ENCODE measurements around the gene STAT6. TPM values are rescaled to one million over a fixed set of nuclear protein-coding genes. Genes with fewer than 3 reads are reported as not detected.

Gene STAT6
- total RNA-seq, 6 experiments from 2014 or later = 83.7 to 102 (median 93.5) TPM

DNA sequence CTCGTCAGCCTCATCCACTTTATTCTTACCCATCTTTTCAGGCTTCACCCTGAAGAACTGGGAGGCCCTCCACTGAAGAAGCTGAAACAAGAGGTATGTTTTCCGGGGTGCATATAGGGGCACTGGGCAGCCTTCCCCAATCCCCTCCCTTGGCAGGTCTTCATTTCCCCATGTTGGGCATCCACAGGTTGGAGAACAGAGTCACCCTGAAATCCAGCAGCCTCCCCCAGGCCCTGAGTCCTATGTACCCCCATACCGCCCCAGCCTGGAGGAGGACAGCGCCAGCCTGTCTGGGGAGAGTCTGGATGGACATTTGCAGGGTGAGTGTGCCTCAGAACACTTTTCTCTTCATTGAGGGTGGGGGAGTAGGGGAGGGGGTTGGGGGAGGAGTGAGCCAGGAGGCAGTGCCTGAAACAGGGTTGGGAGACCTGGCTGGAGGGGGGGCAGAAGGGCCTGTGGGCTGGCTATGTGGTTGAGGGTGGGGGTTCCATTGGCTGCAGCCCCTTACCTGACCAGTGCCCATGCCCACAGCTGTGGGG is 18.2 kb downstream of the STAT6 start:
- Mint-ChIP-seq H3K4me3 (peak overlapping the region; percentile 96), H3K4me1 (ENCODE audit: low read depth) (peaks cover 76% of the 10 kb centered on the region), H3K27ac (peak overlapping the region; percentile 92), H3K9me3 (no peaks in the 10 kb centered on the region), H3K27me3 (ENCODE audit: insufficient read depth) (peaks cover 25% of the 10 kb centered on the region), H3K36me3 (ENCODE audit: low read depth) (peaks cover 39% of the 10 kb centered on the region)
- DNase-seq = no peak
- TF ChIP-seq, protein P1, sequence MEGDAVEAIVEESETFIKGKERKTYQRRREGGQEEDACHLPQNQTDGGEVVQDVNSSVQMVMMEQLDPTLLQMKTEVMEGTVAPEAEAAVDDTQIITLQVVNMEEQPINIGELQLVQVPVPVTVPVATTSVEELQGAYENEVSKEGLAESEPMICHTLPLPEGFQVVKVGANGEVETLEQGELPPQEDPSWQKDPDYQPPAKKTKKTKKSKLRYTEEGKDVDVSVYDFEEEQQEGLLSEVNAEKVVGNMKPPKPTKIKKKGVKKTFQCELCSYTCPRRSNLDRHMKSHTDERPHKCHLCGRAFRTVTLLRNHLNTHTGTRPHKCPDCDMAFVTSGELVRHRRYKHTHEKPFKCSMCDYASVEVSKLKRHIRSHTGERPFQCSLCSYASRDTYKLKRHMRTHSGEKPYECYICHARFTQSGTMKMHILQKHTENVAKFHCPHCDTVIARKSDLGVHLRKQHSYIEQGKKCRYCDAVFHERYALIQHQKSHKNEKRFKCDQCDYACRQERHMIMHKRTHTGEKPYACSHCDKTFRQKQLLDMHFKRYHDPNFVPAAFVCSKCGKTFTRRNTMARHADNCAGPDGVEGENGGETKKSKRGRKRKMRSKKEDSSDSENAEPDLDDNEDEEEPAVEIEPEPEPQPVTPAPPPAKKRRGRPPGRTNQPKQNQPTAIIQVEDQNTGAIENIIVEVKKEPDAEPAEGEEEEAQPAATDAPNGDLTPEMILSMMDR (IDR thresholded peaks at IDR 0.05) = no peak

GRCh38 chr12:57092529-57092862 is 18.7 kb downstream of the STAT6 start:
- H3K4me1 Mint-ChIP-seq (ENCODE audit: low read depth) = peaks cover 77% of the 10 kb centered on the region

GRCh38 chr12:57091638-57092528 is 19.3 kb downstream of the STAT6 start:
- Mint-ChIP-seq H3K27me3 (ENCODE audit: insufficient read depth) (peaks cover 25% of the 10 kb centered on the region), H3K36me3 (ENCODE audit: low read depth) (peaks cover 34% of the 10 kb centered on the region), H3K4me3 (peak overlapping the region; percentile 96), H3K9me3 (no peaks in the 10 kb centered on the region), H3K27ac (peak overlapping the region; percentile 92), H3K4me1 (ENCODE audit: low read depth) (peaks cover 72% of the 10 kb centered on the region)
- TF ChIP-seq, protein P1 (IDR thresholded peaks at IDR 0.05) = no peak
- no peak for DNase-seq

More at GRCh38 chr12:57092529-57092862, 18.7 kb downstream of the STAT6 start:
- peaks cover 39% of the 10 kb centered on the region for H3K36me3 Mint-ChIP-seq (ENCODE audit: low read depth)
- peak overlapping the region; percentile 92 for H3K27ac Mint-ChIP-seq
- DNase-seq = no peak
- peaks cover 25% of the 10 kb centered on the region for H3K27me3 Mint-ChIP-seq (ENCODE audit: insufficient read depth)
- H3K9me3 Mint-ChIP-seq = no peaks in the 10 kb centered on the region
- H3K4me3 Mint-ChIP-seq = peak overlapping the region; percentile 96
- TF ChIP-seq, protein P1 (IDR thresholded peaks at IDR 0.05) = no peak

DNA sequence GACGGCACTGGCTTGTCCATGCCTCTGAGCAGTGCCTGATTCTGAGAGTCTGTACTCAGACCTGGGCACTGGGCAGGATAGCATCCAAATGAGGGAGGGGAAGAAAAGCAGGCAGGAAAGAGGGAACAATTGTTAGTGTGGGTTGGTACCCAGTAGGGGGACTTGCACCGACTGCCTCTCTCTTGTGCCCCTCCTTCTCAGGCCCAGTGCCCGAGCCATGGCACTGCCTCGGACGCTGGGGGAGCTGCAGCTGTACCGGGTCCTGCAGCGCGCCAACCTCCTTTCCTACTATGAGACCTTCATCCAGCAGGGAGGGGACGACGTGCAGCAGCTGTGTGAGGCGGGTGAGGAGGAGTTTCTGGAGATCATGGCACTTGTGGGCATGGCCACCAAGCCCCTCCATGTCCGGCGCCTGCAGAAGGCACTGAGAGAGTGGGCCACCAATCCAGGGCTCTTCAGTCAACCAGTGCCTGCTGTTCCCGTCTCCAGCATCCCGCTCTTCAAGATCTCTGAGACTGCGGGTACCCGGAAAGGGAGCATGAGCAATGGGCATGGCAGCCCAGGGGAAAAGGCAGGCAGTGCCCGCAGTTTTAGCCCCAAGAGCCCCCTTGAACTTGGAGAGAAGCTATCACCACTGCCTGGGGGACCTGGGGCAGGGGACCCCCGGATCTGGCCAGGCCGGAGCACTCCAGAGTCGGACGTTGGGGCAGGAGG is 20.1 kb downstream of the STAT6 start:
- peak; percentile 35 for DNase-seq
- Mint-ChIP-seq H3K36me3 (ENCODE audit: low read depth) (peaks cover 26% of the 10 kb centered on the region), H3K9me3 (no peaks in the 10 kb centered on the region), H3K27ac (peak overlapping the region; percentile 75), H3K4me1 (ENCODE audit: low read depth) (peaks cover 72% of the 10 kb centered on the region), H3K27me3 (ENCODE audit: insufficient read depth) (peaks cover 21% of the 10 kb centered on the region), H3K4me3 (peak overlapping the region; percentile 96)
- TF ChIP-seq, protein P1 (IDR thresholded peaks at IDR 0.05) = peak; percentile 36

DNA sequence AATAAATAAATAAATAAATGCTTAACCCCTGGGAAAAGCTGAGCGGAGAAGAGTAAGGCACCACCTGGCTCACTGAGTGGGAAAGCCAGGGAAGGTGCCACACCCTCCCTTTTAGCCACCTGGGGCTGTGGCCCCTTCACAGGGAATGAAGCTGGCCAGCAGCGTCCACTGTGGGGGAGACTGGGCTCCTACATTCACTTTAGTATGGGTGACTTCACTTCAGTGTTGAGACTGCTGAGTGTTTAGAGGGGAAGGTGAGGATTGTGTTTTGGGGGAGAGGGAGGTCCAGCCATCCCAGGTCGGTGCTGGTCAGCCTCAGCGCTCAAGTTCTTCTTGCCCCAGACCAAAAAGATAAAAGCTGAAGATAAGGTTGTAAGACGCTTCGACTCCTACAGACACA is 20.7 kb downstream of the STAT6 start:
- TF ChIP-seq, protein P1 (IDR thresholded peaks at IDR 0.05) = no peak
- H3K4me3 Mint-ChIP-seq = peak overlapping the region; percentile 96
- DNase-seq = no peak
- H3K27me3 Mint-ChIP-seq (ENCODE audit: insufficient read depth) = peaks cover 21% of the 10 kb centered on the region
- no peaks in the 10 kb centered on the region for H3K9me3 Mint-ChIP-seq
- peaks cover 73% of the 10 kb centered on the region for H3K4me1 Mint-ChIP-seq (ENCODE audit: low read depth)
- peak overlapping the region; percentile 75 for H3K27ac Mint-ChIP-seq
- peaks cover 22% of the 10 kb centered on the region for H3K36me3 Mint-ChIP-seq (ENCODE audit: low read depth)

All from HFFc6 (cell line).